ENCODE data around the gene BEND3.

The BEND3 gene

DNA sequence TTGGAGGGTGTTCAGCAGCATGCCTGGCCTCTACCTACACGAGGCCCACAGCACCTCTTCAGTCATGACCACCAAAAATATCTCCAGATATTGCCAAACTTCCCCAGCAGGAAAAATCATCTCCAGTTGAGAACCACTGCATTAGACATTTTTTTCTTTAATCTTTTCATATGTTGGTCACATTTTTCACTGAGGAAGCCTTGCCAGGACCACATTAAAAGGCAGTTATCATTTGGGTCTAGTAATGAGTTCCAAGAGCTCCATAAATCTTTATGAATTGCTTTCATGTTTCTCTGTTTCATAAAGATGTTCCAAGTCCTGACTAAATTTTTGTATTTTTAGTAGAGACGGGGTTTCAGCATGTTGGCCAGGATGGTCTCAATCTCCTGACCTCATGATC is 58.5 kb downstream of the BEND3 start:
- no peak for ATAC-seq
- no peak for TF ChIP-seq SNAI2 (CRISPR knock-in tag; IDR thresholded peaks at IDR 0.05)
- no peak for TF ChIP-seq TOX (CRISPR knock-in tag; IDR thresholded peaks at IDR 0.05; ENCODE audit: borderline replicate concordance)
- TF ChIP-seq PPARA (CRISPR knock-in tag; IDR thresholded peaks at IDR 0.05; ENCODE audit: borderline replicate concordance) = no peak
- TF ChIP-seq ARNTL (CRISPR knock-in tag; IDR thresholded peaks at IDR 0.05; ENCODE audit: borderline replicate concordance, low read depth) = no peak
- TF ChIP-seq CSDC2 (CRISPR knock-in tag; IDR thresholded peaks at IDR 0.05) = no peak
- TF ChIP-seq GLIS3 (CRISPR knock-in tag; IDR thresholded peaks at IDR 0.05) = no peak
- no peak for TF ChIP-seq BACH2 (CRISPR knock-in tag; IDR thresholded peaks at IDR 0.05; ENCODE audit: borderline replicate concordance)
- no peak for TF ChIP-seq ZNF8 (CRISPR knock-in tag; IDR thresholded peaks at IDR 0.05)
- TF ChIP-seq ZC3H10 (CRISPR knock-in tag; IDR thresholded peaks at IDR 0.05) = no peak
- TF ChIP-seq, protein P1, sequence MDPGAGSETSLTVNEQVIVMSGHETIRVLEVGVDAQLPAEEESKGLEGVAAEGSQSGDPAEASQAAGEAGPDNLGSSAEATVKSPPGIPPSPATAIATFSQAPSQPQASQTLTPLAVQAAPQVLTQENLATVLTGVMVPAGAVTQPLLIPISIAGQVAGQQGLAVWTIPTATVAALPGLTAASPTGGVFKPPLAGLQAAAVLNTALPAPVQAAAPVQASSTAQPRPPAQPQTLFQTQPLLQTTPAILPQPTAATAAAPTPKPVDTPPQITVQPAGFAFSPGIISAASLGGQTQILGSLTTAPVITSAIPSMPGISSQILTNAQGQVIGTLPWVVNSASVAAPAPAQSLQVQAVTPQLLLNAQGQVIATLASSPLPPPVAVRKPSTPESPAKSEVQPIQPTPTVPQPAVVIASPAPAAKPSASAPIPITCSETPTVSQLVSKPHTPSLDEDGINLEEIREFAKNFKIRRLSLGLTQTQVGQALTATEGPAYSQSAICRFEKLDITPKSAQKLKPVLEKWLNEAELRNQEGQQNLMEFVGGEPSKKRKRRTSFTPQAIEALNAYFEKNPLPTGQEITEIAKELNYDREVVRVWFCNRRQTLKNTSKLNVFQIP (CRISPR knock-in tag; IDR thresholded peaks at IDR 0.05; ENCODE audit: borderline replicate concordance, low read depth) = no peak
- TF ChIP-seq ISL1 (CRISPR knock-in tag; IDR thresholded peaks at IDR 0.05) = no peak
- TF ChIP-seq, protein P2, sequence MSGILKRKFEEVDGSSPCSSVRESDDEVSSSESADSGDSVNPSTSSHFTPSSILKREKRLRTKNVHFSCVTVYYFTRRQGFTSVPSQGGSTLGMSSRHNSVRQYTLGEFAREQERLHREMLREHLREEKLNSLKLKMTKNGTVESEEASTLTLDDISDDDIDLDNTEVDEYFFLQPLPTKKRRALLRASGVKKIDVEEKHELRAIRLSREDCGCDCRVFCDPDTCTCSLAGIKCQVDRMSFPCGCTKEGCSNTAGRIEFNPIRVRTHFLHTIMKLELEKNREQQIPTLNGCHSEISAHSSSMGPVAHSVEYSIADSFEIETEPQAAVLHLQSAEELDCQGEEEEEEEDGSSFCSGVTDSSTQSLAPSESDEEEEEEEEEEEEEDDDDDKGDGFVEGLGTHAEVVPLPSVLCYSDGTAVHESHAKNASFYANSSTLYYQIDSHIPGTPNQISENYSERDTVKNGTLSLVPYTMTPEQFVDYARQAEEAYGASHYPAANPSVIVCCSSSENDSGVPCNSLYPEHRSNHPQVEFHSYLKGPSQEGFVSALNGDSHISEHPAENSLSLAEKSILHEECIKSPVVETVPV (CRISPR knock-in tag; IDR thresholded peaks at IDR 0.05) = no peak

DNA sequence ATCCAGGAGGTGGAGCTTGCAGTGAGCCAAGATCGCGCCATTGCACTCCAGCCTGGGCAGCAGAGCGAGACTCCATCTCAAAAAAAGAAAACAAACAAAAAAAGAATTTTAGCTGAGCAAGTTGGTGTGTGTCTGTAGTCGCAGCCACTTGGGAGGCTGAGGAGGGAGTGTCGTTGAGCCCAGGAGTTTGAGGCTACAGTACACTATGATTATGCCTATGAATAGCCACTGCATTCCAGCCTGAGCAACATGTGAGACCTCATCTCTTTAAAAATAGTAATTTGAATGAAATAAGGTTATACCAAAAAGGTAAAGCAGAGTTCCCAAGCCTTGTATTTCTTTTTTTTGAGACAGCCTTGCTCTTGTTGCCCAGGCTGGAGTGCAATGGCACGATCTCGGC is 67.5 kb downstream of the BEND3 start:
- ATAC-seq = no peak
- TF ChIP-seq ZC3H10 (CRISPR knock-in tag; IDR thresholded peaks at IDR 0.05) (no peak), ZNF70 (CRISPR knock-in tag; IDR thresholded peaks at IDR 0.05) (no peak), ZNF8 (CRISPR knock-in tag; IDR thresholded peaks at IDR 0.05) (no peak), OSR1 (CRISPR knock-in tag; IDR thresholded peaks at IDR 0.05) (no peak), ISL1 (CRISPR knock-in tag; IDR thresholded peaks at IDR 0.05) (no peak), ARNTL (CRISPR knock-in tag; IDR thresholded peaks at IDR 0.05; ENCODE audit: borderline replicate concordance, low read depth) (no peak), GLIS3 (CRISPR knock-in tag; IDR thresholded peaks at IDR 0.05) (no peak), BACH2 (CRISPR knock-in tag; IDR thresholded peaks at IDR 0.05; ENCODE audit: borderline replicate concordance) (no peak), ZFP30 (CRISPR knock-in tag; IDR thresholded peaks at IDR 0.05) (no peak), CREB5 (CRISPR knock-in tag; IDR thresholded peaks at IDR 0.05; ENCODE audit: low read depth) (no peak), SNAI2 (CRISPR knock-in tag; IDR thresholded peaks at IDR 0.05) (no peak), ZNF565 (CRISPR knock-in tag; conservative IDR thresholded peaks at IDR 0.05; ENCODE audit: low read depth) (no peak), PPARA (CRISPR knock-in tag; IDR thresholded peaks at IDR 0.05; ENCODE audit: borderline replicate concordance) (no peak), RARB (CRISPR knock-in tag; IDR thresholded peaks at IDR 0.05) (no peak)
- TF ChIP-seq, protein P3, sequence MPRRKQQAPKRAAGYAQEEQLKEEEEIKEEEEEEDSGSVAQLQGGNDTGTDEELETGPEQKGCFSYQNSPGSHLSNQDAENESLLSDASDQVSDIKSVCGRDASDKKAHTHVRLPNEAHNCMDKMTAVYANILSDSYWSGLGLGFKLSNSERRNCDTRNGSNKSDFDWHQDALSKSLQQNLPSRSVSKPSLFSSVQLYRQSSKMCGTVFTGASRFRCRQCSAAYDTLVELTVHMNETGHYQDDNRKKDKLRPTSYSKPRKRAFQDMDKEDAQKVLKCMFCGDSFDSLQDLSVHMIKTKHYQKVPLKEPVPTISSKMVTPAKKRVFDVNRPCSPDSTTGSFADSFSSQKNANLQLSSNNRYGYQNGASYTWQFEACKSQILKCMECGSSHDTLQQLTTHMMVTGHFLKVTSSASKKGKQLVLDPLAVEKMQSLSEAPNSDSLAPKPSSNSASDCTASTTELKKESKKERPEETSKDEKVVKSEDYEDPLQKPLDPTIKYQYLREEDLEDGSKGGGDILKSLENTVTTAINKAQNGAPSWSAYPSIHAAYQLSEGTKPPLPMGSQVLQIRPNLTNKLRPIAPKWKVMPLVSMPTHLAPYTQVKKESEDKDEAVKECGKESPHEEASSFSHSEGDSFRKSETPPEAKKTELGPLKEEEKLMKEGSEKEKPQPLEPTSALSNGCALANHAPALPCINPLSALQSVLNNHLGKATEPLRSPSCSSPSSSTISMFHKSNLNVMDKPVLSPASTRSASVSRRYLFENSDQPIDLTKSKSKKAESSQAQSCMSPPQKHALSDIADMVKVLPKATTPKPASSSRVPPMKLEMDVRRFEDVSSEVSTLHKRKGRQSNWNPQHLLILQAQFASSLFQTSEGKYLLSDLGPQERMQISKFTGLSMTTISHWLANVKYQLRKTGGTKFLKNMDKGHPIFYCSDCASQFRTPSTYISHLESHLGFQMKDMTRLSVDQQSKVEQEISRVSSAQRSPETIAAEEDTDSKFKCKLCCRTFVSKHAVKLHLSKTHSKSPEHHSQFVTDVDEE (CRISPR knock-in tag; IDR thresholded peaks at IDR 0.05) = no peak

- TF ChIP-seq, protein P2 (CRISPR knock-in tag; IDR thresholded peaks at IDR 0.05) = no peak
- no peak for TF ChIP-seq CSDC2 (CRISPR knock-in tag; IDR thresholded peaks at IDR 0.05)
- no peak for TF ChIP-seq ZFP3 (CRISPR knock-in tag; IDR thresholded peaks at IDR 0.05)
- TF ChIP-seq PPARA (CRISPR knock-in tag; IDR thresholded peaks at IDR 0.05; ENCODE audit: borderline replicate concordance) = no peak
- TF ChIP-seq PATZ1 (CRISPR knock-in tag; IDR thresholded peaks at IDR 0.05; ENCODE audit: borderline replicate concordance) = no peak
- no peak for TF ChIP-seq OSR1 (CRISPR knock-in tag; IDR thresholded peaks at IDR 0.05)
- no peak for TF ChIP-seq ZC3H10 (CRISPR knock-in tag; IDR thresholded peaks at IDR 0.05)
- ATAC-seq = peak; percentile 21; the same call in 2 of the 3 replicates
These were observed 69.3 kb downstream of the BEND3 start for GRCh38 chr6:107045826-107046675.

Measured in SK-N-SH treated with all-trans-retinoic acid at 6 μM for 48 hours (cell line).